Activated naive CD8-positive, alpha-beta T cell treated with anti-CD3 and anti-CD28 coated beads for 36 hours (primary cell): ENCODE data around the gene PLEKHO2. TPM values are rescaled to one million over a fixed set of nuclear protein-coding genes. Genes with fewer than 3 reads are reported as not detected.

Experiments used
- DNase-seq: peaks from one replicate; pipeline ENCODE4 v3.0.0; 2021
- H3K27ac Mint-ChIP-seq: one replicate; pipeline ENCODE4 v1.8.0; 2022; ENCODE audit warnings: mild to moderate bottlenecking, moderate library complexity, mixed read lengths
- H3K27me3 Mint-ChIP-seq: one replicate; pipeline ENCODE4 v1.8.0; 2022; ENCODE audit warnings: mild to moderate bottlenecking, mixed read lengths
- H3K36me3 Mint-ChIP-seq: one replicate; pipeline ENCODE4 v1.8.0; 2021; ENCODE audit warnings: mild to moderate bottlenecking, mixed read lengths
- H3K4me1 Mint-ChIP-seq: one replicate; pipeline ENCODE4 v1.8.0; 2021; ENCODE audit warnings: mixed read lengths
- H3K4me3 Mint-ChIP-seq: one replicate; pipeline ENCODE4 v1.8.0; 2022; ENCODE audit warnings: mild to moderate bottlenecking, moderate library complexity, mixed read lengths
- H3K9me3 Mint-ChIP-seq: one replicate; pipeline ENCODE4 v1.8.0; 2022; ENCODE audit warnings: mixed read lengths
- total RNA-seq, 2 experiments: library from RNA; stranded (reverse); gene quantifications; one replicate each; pipeline ENCODE4 v1.2.3, GENCODE V29; 2021

Gene PLEKHO2
- total RNA-seq, 2 experiments from 2014 or later: 6.8 to 7.8 TPM

DNA sequence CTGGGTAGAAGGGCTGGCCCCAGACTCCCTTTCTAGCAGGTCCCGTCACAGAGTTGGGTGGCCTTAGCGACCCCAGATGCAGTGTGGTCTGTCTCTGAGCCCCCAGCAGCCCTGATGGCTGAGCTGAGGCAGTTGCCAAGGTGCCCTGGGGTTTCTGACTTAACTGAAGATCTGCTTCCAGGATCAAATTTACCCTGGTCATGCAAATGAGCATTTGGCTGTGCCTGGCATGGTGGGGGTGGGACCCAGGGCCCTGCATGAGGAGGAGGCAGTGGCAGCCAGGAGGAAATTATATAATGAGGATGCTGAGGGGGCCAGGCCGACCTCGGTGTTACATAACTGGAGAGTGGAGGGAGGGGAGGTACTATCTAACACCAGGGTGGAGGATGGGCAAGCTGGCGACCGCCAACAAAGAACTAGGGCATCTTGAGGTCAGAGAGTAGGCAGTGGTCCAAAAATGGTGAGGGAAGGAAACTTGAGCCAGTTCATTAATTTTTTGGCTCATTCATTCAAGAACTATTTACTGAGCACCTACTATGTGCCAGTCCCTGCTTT is 16.4 kb downstream of the PLEKHO2 start:
- Mint-ChIP-seq H3K4me3 (no peak overlapping the region), H3K27ac (no peak overlapping the region), H3K27me3 (no peaks in the 10 kb centered on the region), H3K9me3 (no peaks in the 10 kb centered on the region), H3K36me3 (peaks cover 3% of the 10 kb centered on the region), H3K4me1 (peaks cover 21% of the 10 kb centered on the region)
- DNase-seq: no peak

DNA sequence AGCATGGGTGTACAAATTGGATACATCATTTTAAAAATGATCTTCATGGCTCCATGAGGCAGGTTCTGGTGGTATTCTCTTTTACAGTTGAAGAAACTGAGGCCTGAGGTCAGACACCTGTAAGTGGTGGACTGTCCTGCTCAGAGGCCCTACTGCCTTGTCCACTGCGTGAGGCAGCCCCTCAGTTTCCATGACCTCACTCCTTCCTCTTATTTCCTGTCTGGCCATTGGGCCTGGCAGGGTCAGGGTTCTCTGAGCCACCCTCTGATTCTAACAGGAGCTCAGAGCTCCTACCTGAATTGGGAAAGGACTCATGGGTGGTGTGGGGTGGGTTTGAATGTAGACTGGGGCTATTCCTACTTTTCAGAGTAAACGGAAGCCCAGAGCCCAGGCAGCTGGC is 17.5 kb downstream of the PLEKHO2 start:
- no peaks in the 10 kb centered on the region for H3K27me3 Mint-ChIP-seq
- no peaks in the 10 kb centered on the region for H3K36me3 Mint-ChIP-seq
- no peaks in the 10 kb centered on the region for H3K9me3 Mint-ChIP-seq
- DNase-seq: no peak
- peaks cover 21% of the 10 kb centered on the region for H3K4me1 Mint-ChIP-seq
- H3K4me3 Mint-ChIP-seq: no peak overlapping the region
- H3K27ac Mint-ChIP-seq: no peak overlapping the region

DNA sequence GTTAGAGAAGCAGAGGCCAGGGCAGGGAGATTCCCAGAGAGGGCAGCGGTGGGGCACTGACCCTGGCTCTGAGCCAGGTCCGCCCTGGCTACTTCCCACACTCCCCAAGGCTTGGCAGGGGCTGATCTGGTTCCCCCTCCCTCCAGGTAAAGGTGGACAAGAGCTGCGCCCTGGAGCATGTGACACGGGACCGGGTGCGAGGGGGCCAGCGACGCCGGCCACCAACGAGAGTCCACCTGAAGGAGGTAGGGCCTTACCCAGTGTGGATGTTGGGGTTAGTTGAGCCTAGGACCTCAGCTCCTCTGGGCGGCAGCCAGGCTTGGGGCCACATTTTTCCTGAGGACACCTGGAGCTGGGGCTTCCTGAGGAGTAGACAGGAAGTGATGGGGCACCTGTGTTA is 19.6 kb downstream of the PLEKHO2 start:
- Mint-ChIP-seq H3K4me3 (no peak overlapping the region), H3K27ac (no peak overlapping the region), H3K27me3 (no peaks in the 10 kb centered on the region), H3K36me3 (no peaks in the 10 kb centered on the region), H3K4me1 (peaks cover 12% of the 10 kb centered on the region), H3K9me3 (no peaks in the 10 kb centered on the region)
- DNase-seq: no peak

DNA sequence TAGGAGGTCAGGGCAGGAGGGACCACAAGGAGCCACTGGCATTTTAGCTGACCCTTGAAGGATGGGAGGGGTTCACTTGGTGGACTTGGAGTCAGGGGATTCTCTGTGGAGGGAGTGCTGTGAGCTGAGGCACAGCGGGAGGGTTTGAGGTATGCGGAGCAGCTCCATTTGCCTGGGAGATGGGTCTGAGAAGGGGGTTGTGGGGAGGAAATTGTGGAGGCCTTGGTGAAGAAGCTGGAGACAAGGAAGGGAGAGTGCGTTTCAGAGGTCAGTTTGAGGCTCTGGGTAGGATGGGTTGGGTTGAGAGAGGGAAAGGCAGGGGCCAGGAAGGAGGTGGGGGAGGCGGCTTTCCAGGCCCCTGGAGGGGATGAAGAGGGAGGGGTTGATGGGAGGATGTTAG is 20.2 kb downstream of the PLEKHO2 start:
- Mint-ChIP-seq H3K27me3 (no peaks in the 10 kb centered on the region), H3K4me1 (peaks cover 9% of the 10 kb centered on the region), H3K36me3 (no peaks in the 10 kb centered on the region), H3K27ac (no peak overlapping the region), H3K9me3 (no peaks in the 10 kb centered on the region), H3K4me3 (no peak overlapping the region)
- no peak for DNase-seq

DNA sequence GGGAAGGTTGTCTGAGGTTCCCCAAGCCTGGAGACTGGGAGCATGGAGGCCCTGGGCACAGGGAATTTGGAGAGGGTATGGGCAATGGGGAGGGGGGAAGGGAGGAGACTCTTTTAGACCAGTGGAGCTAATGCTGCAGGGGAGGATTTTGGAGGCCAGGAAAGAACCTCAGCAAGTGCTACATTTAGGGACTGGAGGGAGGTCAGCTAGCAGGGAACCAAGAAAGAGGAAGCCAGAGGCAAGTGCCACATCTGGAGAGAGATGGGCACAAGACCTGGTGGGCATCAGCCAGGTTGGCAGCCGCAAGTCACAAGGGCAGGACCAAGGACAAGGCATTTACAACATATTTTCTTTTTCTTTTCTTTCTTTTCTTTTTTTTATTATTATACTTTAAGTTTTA is 20.7 kb downstream of the PLEKHO2 start:
- Mint-ChIP-seq H3K27ac (no peak overlapping the region), H3K4me3 (no peak overlapping the region), H3K27me3 (no peaks in the 10 kb centered on the region), H3K4me1 (peaks cover 8% of the 10 kb centered on the region), H3K36me3 (no peaks in the 10 kb centered on the region), H3K9me3 (no peaks in the 10 kb centered on the region)
- DNase-seq: no peak

DNA sequence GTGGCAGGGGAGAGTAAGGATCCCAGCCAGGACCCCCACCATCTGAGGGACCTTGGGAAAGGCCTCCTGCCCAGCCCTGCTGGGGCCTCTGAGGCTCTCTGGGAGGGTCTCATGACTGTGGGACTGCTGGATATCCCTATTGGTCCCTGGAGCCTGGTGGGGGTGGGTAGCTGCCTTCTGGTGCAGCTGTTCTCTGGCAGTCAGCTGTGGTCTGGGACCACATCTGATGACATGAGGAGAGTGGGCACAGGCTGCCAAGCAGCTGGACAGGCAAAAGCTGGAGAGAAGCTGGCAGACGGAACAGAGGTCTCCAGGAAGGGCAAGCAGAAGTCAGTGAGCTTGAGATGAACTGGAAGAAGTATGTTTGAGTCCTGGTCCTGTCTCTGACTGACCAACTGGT is 22.4 kb downstream of the PLEKHO2 start:
- H3K4me1 Mint-ChIP-seq: no peaks in the 10 kb centered on the region
- no peaks in the 10 kb centered on the region for H3K36me3 Mint-ChIP-seq
- no peaks in the 10 kb centered on the region for H3K9me3 Mint-ChIP-seq
- no peak overlapping the region for H3K4me3 Mint-ChIP-seq
- DNase-seq: no peak
- H3K27me3 Mint-ChIP-seq: no peaks in the 10 kb centered on the region
- H3K27ac Mint-ChIP-seq: peak overlapping the region; percentile 1

DNA sequence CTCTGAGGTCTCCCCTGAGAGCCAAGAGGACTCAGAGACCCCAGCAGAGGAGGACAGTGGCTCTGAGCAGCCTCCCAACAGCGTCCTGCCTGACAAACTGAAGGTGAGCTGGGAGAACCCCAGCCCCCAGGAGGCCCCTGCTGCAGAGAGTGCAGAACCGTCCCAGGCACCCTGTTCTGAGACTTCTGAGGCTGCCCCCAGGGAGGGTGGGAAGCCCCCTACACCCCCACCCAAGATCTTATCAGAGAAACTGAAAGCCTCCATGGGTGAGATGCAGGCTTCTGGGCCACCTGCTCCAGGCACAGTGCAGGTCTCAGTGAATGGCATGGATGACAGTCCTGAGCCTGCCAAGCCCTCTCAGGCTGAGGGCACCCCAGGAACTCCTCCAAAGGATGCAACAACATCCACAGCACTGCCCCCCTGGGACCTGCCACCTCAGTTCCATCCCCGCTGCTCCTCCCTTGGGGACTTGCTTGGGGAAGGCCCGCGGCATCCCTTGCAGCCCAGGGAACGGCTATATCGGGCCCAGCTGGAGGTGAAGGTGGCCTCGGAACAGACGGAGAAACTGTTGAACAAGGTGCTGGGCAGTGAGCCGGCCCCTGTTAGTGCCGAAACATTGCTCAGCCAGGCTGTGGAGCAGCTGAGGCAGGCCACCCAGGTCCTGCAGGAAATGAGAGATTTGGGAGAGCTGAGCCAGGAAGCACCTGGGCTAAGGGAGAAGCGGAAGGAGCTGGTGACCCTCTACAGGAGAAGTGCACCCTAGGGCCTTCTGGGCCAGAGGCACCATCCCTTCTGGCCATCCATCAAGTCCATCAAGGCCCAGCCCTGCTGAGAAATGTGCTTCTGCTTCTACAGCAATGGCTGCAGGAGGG is 23.6 kb downstream of the PLEKHO2 start:
- Mint-ChIP-seq H3K4me3 (no peak overlapping the region), H3K27me3 (no peaks in the 10 kb centered on the region), H3K9me3 (no peaks in the 10 kb centered on the region), H3K36me3 (peaks cover under 1% of the 10 kb centered on the region), H3K4me1 (no peaks in the 10 kb centered on the region), H3K27ac (peak overlapping the region; percentile 20)
- DNase-seq: no peak

DNA sequence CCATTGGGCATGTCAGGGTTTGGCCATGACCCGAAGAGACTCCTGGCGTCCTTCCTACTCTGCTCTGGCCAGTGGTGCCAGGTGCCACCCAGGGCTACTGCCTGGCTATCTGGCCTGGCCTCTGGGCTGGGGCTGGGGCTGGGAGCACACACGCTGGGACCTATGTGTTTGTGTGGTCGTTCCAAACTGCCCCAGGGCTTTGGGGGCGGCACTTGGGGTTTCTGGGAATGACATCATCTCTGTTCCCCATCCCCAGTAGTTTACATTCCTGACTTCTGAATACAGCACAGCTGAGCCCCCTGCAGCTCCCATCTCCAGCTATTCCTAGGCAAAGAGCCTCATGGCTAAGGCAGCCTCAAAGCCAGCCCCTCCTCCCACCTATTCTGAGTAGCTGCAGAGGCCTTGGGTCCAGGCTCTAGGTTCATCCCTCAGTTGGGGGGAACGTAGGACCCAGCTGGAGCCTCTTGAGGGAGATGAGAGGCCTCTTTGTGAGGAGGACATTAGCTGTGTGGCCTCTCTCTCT is 24.3 kb downstream of the PLEKHO2 start:
- Mint-ChIP-seq H3K9me3 (no peaks in the 10 kb centered on the region), H3K27ac (no peak overlapping the region), H3K4me1 (no peaks in the 10 kb centered on the region), H3K4me3 (no peak overlapping the region), H3K27me3 (no peaks in the 10 kb centered on the region), H3K36me3 (peaks cover 2% of the 10 kb centered on the region)
- DNase-seq: no peak

DNA sequence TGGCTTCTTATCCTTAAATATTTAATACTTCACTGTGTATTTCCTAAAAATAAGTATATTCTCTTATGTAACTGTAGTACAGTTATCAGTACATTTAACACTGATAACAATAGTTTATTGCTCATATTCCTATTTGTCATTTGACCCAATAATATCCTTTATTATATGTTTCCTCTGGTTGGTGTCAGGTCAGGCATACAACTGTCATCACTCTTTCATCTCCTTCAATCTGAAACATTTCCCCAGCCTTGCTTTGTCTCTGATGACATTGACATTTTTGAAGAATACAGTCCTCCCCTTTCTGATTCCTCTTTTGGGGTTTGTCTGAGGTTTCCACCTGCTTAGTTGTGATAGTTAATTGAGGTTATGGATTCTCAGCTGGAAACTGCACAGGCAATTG is 27.8 kb downstream of the PLEKHO2 start:
- H3K4me3 Mint-ChIP-seq: no peak overlapping the region
- no peak overlapping the region for H3K27ac Mint-ChIP-seq
- DNase-seq: no peak
- no peaks in the 10 kb centered on the region for H3K9me3 Mint-ChIP-seq
- peaks cover 2% of the 10 kb centered on the region for H3K36me3 Mint-ChIP-seq
- no peaks in the 10 kb centered on the region for H3K4me1 Mint-ChIP-seq
- H3K27me3 Mint-ChIP-seq: no peaks in the 10 kb centered on the region

DNA sequence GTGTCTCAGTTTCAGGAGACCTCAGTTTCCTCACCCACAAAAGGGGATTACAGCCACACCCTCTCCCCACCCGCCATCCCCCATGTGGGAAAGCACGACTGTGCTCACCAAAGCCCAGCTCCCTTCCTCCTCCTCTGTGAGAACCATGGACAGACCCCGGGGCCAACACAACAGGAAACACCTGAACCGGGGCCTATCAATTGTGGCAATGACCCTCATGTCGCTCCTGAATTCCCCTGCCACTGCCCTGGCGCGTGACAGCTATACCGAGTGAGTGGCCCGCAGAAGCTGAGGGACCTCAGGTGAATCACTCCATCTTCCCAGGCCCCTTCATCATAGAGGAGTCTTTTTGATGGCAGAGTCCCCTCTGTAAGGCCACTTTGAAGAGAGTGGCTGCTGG is 28.6 kb downstream of the PLEKHO2 start:
- no peaks in the 10 kb centered on the region for H3K9me3 Mint-ChIP-seq
- no peak overlapping the region for H3K4me3 Mint-ChIP-seq
- no peak overlapping the region for H3K27ac Mint-ChIP-seq
- H3K4me1 Mint-ChIP-seq: no peaks in the 10 kb centered on the region
- peaks cover 2% of the 10 kb centered on the region for H3K36me3 Mint-ChIP-seq
- no peak for DNase-seq
- no peaks in the 10 kb centered on the region for H3K27me3 Mint-ChIP-seq

DNA sequence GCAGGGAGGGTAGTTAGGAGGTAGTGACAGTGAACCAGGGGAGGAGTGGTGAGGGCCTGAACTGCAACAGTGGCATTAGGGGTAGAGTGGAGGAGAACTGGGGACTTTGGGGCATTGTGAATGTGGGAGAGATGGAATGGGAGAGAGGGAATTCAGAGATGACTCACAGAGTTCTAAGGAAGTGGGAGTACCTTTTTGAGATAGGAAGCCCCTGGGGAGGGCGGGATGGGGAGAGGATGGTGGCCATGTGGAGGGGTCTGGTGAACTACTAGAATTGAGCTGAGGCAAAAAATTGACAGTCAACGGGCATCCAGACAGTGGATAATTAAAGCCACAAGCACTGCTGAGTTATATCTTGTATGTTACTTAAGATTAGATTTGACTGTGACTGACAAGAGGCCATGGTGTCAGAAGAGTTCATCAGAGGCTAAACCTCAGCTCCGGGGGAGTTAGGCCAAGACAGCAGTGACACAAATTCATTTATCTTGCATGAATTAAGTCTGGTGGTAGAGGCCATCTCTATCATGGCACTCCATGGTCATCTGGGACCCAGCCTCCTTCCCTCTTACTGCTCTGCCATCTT is 34.0 kb downstream of the PLEKHO2 start:
- H3K4me1 Mint-ChIP-seq: no peaks in the 10 kb centered on the region
- H3K9me3 Mint-ChIP-seq: no peaks in the 10 kb centered on the region
- DNase-seq: no peak
- no peak overlapping the region for H3K27ac Mint-ChIP-seq
- no peak overlapping the region for H3K4me3 Mint-ChIP-seq
- no peaks in the 10 kb centered on the region for H3K36me3 Mint-ChIP-seq
- H3K27me3 Mint-ChIP-seq: no peaks in the 10 kb centered on the region

DNA sequence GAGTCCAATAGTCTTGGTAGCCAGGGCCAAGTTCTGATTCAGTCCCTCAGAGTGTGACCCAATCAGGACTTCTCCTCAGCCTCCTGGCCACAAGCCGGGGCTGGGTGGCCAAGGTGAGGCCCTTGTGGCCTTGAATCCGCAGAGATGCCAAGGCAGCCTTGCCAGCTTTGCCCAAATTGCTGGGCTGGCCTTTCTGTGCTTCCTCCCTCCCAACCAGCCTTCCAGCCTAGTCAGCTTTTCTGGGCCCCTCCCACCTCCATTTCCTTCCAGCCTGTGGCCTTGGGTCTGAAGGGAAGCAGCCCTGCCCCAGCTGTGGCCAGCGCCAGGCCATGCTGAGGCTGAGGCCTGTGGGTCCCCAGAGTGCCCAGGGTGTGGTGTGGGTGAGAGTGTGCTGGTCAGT is 35.7 kb downstream of the PLEKHO2 start:
- no peak overlapping the region for H3K27ac Mint-ChIP-seq
- no peaks in the 10 kb centered on the region for H3K9me3 Mint-ChIP-seq
- H3K4me3 Mint-ChIP-seq: no peak overlapping the region
- peaks cover 6% of the 10 kb centered on the region for H3K4me1 Mint-ChIP-seq
- H3K27me3 Mint-ChIP-seq: no peaks in the 10 kb centered on the region
- H3K36me3 Mint-ChIP-seq: no peaks in the 10 kb centered on the region
- no peak for DNase-seq

DNA sequence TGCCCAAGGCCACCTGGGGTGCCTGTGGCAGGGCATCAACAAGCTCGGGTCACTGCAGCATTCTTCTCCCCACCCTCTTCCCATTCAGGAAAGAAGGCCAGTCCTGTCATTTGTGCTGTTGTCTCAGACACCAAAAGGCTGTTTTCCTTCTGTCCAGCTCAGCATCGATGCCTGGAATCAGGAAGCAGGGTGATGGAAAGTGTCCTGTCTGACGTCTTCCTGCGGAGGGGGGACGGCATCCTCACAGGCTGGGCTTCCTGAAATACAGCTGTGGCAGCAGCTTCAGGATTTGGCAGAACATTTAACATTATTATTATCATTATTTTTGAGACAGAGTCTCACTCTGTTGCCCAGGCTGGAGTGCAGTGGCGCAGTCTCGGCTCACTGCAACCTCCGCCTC is 37.0 kb downstream of the PLEKHO2 start:
- H3K36me3 Mint-ChIP-seq: no peaks in the 10 kb centered on the region
- no peak overlapping the region for H3K27ac Mint-ChIP-seq
- no peak overlapping the region for H3K4me3 Mint-ChIP-seq
- peaks cover 16% of the 10 kb centered on the region for H3K4me1 Mint-ChIP-seq
- no peaks in the 10 kb centered on the region for H3K27me3 Mint-ChIP-seq
- no peak for DNase-seq
- H3K9me3 Mint-ChIP-seq: no peaks in the 10 kb centered on the region

DNA sequence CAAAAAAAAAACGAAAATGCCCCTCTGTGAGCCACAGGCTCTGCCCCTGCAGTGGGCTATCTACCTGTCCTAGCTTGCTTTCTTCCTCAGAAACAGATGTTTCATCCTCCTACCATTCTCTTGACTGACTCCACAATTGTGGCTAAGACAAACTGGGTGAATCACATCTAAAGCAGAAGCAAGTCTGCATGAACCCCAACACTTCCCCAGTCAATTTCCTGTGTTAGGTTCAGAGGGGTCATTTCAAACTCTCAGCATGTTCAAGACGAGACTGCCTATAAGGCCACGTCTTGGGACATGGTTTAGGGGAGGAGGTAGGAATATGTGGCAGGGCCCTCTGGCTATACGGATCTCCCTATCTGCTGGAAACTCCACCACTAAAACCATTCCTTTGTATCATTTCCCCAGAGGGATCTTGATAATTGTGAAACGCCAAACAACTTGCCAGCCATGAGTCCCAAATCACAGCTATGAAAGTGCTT is 41.4 kb downstream of the PLEKHO2 start:
- DNase-seq: peak; percentile 20
- H3K27ac Mint-ChIP-seq: peak overlapping the region; percentile 86

DNA sequence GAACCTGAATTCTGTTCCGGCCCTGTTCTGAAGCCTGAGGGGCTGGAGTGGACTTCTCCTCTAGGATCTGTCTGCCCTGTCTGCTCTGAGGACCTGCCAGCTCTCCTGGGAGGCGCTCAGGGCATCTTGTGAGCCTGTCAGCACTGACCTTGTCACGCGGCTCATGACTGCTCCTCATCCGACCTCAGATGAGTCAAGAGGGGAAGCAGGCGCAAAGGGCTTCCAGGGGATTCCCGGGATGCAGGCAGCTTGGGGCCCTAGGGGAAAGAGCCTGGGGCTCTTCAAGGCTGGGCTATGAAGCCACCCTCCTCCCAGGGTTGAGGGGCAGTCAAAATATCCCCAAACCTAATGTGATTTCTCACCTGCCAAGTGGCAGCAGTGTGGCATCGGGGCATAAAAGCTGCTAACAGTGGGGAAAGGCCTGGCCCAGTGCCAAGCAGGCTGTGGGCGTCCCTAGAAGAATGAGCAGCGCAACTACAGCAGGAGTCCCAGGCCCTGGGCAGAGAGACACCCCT is 42.3 kb downstream of the PLEKHO2 start:
- Mint-ChIP-seq H3K27me3 (no peaks in the 10 kb centered on the region), H3K4me1 (peaks cover 27% of the 10 kb centered on the region), H3K4me3 (peak overlapping the region; percentile 62), H3K9me3 (no peaks in the 10 kb centered on the region), H3K36me3 (no peaks in the 10 kb centered on the region), H3K27ac (peak overlapping the region; percentile 86)
- DNase-seq: peak; percentile 76

More for the DNA sequence above, 41.4 kb downstream of the PLEKHO2 start:
- Mint-ChIP-seq H3K36me3 (no peaks in the 10 kb centered on the region), H3K4me1 (peaks cover 27% of the 10 kb centered on the region), H3K27me3 (no peaks in the 10 kb centered on the region), H3K4me3 (no peak overlapping the region), H3K9me3 (no peaks in the 10 kb centered on the region)
